GM19324 (cell line): ENCODE results near the gene BFSP1.

Source experiments
- ATAC-seq: cut with Tn5 transposase; IDR thresholded peaks from one replicate; pipeline ENCODE4 v1.9.1; 2021; ENCODE audit warnings: mild to moderate bottlenecking, moderate library complexity; ENCODE audit not compliant: unreplicated experiment, low FRiP score

Gene BFSP1

DNA sequence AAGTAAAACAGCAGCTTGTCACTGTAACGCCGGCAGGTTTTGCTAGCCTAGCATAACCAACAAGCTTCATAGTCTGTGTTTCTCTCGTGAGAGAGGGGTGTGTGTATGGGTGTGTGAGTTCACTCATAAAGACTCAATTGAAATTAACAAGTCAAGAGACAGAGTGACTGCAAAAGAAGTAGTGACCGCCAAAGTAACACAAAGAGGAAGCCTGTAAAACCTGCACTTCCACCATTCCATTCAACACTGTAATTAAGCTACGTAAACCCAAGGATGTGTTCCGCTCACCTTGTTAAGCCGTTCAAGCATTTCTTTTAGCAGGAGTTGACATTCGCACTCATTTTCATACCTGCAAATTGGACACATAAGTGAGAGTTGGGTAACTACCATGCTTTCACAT is 6.6 kb downstream of the BFSP1 start:
- ATAC-seq, result no peak

DNA sequence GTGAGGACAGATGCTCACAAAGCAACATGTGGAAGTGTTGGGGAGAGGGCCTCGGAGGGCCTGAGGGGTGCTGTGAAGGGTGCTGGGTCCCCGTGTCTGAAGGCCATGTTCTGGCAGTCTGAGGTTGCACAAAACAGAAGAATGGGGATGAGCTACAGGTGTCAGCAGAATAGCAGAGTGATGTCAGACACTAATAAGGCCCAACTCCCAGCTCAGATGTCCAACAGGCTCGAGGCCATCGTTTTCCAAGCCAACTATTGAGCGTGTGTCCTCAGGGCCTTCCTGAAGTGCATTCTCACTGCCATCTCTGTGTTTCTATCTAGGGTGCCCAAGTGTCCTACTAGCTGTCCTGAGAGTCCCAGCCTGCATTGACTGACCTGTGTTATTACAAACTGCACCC is 7.9 kb downstream of the BFSP1 start:
- ATAC-seq, result no peak

DNA sequence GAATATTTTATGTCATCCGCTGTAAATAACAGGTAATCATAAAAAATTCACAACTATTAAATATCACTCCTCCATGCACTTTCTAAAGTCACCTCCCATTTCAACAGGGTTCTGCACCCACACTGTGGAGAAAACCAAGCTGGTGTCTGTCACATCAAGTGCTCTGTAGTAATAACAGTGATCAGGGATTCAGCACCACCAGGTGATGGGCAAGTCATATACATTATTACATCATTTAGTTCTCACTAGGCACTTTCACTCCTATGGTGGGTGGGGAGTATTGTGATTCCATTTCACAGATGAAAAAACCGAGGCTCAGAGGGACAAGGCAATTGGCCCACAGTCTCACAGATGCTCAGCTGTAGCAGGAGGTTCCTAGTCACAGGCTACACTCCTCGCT is 8.7 kb downstream of the BFSP1 start:
- ATAC-seq, result no peak

DNA sequence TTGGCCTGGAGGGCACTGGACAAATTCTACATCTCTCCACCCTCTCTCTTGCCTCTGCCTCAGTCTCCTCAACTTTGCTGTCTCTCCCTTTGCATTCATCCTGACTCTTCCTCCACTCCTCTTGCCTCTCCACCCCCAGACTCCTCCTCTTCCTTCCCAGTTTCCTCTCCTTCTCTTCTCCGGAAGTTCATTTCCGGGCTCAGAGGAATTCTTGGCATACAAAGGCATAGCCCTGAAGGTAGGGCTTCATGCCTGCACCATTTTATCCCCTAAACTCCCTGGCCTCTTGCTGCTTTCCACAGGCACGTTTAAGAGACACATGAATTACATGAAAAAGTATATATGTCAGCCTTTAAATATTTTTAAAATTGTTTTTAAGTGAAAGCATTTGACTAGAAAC is 10.6 kb downstream of the BFSP1 start:
- no peak for ATAC-seq

DNA sequence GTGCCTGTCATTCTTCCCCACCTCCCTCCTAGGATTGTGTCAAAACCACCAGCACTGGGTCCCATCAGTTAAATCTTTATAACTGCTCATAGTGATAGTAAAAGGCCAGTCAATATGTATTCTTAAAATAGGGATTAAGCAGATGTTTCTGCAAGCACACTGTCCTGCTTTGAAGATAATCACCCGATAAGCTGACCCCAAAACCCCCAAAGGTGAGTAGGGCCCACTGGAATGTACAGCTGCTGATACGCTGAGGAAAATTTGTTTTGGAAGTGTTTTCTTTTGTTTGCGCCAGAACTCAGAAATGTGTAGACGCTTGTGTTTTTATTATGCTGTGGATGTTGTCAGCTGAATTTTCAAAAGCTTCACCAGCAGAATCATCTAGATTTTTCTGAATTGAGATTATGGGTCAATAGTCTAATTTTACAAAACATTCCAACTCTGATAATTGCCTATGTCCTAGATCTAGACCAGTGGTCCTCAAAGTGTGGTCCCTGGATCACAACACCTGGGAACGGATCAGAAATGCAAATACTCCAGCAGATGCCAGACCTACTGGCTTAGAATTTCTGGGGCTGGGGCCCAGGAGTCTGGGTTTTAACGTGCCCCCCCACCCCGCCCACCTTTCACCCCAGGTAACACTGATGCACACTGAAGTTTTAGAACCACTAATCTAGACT is 11.4 kb downstream of the BFSP1 start:
- ATAC-seq, result no peak

DNA sequence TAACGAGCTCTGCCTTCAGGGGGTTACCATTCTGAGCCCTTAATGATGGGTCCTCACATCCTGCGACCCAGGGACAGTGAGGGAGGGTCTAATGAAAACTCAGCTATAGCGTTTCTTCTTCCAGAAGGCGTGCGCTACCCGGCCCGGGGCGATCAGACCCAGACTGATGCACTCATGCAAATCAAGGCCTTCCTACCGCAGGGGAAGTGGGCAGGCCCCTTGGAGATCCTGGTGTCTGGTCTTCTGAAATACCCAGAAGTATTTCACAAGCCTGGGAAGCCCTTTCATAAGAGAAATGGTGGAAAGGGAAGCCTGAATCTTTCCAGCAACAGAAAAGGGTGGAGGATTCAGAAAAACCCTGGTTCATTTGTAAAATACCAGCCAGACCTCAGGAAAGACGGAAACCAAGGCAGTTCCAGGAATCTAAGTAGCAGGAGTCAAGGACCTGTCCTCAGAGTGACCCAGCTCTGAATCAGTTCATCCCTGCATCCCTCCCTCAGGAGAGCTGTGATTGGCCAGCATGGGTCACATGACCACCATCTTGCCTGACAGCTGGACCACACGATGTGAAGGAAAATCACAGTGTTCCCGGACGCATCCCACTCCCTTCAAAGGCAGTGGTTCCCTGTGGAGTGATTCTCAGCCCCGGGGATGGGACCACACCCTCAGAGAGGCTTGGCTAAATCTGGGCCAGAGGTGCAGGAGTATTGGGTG is 12.7 kb downstream of the BFSP1 start:
- no peak for ATAC-seq

DNA sequence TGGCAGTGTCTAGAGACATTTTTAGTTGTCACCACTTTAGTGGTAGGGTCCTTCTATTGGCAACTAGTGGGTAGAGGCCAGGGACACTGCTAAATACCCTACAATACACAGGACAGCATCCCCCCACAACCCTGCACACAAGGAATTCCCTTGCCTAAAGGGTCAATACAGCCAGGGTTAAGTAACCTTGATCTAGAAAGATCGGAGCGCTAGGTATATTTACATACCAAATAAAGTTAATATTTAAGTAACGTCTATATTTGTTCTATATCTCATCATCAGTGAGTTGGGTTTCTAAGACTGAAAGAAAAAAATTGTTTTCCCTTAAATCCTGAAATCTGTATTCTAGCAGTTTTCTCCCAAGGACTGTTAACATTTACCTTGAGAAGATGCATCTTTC is 16.1 kb downstream of the BFSP1 start:
- ATAC-seq, result no peak

DNA sequence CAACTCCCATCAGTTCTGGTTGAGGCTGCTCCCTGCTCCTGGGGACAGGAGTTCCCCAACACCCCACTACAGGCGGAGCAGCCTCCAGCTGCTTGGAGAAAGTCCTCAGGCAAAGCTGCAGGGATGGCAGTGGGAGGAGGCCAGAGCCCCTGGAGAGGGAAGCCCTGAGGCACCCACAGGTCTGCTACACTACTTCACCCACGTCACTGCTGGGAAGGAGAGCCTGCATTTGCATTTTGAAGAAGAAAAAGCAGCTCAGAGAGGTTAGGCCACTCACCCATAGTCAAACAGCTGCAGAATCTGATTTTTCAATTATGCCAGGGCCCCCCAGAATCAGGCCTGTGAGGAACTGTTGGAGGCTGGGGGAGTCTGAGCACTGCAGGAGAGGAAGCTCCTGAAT is 17.2 kb downstream of the BFSP1 start:
- no peak for ATAC-seq

DNA sequence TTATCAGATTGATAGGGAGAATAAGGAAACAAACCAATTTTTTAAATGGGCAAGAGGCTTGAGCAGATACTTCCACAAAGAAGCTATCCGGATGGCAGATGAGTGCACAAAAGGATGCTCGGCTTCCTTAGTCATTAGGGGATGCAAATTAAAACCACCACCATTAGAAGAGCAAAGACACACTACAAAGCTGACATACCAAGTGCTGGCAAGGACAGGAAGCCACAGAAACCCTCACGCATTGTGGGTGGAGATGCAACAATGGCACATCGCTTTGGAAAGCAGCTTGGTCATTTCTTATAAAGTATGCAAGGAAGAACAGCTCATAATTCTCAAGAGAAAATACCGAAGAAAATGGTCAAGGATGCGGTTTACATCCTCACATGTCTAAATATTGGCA is 19.8 kb downstream of the BFSP1 start:
- ATAC-seq, result no peak

DNA sequence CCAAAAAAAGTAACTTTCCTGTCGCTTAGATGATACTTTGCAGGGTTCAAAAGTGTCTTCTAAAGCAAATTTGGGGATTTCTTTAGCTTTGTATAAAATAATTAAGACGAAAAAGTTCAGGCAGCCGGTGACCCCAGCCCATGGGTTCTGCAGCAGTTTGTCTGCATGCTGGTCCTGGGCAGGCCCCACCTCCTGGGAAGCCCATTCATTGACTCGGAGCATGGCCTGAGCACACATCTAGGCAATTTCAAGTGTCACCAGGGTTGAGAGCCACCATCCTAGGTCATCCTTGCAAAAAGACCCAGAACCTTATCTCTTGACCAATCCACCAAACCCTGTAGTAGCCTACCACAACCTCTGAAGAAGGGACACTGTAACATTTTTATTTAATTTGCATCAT is 20.6 kb downstream of the BFSP1 start:
- no peak for ATAC-seq

DNA sequence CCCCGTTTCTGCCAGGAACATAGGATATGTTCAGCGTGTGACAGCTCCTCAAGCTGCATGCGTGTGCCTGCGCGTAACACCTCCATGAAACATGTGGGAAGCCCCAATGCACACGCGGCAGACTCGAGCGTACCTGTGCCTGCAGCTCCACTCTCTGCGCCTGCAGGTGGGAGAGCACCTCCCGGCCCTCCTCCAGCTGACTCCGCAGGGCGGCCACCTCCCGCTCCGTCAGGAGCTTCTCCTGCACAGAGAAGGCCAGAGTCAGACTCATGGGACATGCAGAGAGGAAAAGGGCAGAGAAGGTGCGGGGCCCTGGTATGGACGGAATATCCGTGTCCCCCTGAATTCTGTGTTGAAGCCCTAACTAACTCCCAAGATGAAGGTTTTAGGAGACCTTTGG is 22.4 kb downstream of the BFSP1 start:
- no peak for ATAC-seq

DNA sequence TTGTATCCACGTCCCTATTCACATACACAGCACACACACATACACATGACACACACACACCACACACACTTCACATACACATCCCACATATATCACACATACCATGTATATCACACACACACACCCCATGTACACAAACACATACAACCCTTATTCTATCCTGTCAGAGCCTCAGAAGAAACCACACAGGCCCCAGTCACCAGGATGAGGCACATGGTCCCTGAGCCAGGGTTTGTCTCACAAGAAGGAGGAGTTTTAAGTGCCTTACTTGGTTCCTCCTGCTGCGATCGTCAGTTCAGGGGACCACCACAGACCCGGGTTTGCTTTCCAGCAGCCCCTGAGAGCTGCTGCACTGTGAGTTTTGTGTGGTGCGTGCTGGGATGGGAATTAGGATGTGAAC is 23.6 kb downstream of the BFSP1 start:
- ATAC-seq, result no peak

DNA sequence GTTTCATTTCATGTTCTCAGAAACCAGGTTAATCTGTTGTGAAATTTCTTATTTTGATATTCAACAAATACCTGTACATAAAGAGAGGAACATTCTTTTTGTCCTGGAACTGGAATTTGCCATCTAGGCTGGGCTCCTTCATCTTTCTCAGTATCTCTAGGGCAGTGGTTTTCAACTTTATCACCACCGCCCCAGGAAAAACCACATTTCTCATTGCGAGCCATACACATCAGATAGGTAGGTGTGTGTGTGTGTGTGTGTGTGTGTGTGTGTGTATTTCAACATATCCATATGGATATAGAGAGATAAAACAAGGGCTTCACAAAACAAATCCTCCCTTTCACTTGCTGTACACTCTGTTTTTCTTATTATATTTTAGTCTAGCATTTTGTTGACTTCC is 24.1 kb downstream of the BFSP1 start:
- ATAC-seq, result no peak

DNA sequence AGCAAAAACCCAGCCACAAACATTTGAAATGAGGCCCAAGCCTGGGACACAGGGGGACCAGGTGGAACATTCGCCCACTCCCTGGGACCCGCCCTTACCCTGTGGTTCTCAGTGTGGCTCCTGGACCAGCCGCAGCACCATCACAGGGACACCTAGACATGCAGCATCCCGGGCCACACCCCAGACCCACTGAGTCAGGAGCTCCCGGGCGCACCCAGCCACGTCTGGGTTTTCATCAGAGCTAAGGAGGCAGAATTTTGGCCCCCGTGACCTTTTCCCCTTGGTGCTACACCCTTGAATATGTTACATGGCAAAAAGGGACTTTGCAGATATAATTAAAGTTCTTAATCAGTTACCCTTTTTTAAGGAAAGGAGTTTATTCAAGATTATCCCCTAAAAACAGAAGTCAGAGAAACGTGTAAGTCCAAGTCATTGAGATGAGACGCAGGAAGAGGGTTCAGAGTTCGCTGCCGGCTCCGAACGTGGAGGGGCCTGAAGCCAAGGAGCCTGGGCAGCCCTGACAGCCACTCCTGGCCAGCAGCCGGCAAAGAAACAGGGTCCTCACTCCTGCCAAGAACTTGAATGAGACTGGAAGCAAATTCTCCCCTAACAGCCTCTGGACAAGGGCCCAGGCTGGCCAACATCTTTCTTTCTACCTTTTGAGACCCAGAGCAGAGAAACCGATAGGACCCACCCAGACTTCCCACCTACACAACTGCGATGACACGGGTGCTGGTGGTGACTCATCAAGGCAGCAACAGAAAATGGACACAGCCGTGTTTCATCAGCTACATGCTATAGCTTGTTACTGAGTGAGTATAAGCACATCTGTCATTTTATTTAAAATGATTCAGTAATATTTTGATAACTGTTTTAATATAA is 25.3 kb downstream of the BFSP1 start:
- no peak for ATAC-seq

DNA sequence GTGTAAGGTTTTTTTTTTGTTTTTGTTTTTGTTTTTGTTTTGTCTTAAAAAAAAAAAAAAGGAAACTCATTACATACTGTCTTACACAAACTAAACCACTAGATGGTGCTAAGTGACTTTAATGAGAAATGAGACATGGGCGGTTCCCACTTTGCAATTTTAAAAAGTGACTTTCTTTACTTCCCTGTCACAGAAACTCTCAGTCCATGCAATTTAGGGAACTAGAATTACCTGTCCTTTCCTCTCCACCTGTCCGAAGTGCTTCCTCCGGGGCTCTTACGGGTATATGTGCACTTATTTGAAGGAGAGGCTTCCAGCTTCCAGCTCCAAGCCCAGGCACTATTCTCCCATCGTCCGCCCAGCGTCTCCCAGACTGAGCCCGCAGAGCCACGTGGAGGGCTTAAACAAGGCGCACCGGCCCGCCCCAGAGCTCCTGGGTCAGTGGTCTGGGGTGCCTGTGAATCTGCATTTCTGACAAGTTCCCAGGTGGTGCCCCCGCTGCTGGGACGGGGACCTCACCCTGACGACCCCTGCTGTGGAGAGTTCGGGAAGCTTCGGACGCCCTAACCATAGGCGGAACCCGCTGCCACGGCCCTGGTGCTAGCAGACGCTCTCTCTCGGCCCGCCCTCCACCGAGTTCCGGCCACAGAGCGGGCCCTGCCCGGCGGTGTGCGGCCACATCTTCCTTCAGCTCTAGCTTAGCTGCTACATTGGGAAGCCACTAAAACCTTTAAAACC is 26.1 kb downstream of the BFSP1 start:
- ATAC-seq, result peak; percentile 57

DNA sequence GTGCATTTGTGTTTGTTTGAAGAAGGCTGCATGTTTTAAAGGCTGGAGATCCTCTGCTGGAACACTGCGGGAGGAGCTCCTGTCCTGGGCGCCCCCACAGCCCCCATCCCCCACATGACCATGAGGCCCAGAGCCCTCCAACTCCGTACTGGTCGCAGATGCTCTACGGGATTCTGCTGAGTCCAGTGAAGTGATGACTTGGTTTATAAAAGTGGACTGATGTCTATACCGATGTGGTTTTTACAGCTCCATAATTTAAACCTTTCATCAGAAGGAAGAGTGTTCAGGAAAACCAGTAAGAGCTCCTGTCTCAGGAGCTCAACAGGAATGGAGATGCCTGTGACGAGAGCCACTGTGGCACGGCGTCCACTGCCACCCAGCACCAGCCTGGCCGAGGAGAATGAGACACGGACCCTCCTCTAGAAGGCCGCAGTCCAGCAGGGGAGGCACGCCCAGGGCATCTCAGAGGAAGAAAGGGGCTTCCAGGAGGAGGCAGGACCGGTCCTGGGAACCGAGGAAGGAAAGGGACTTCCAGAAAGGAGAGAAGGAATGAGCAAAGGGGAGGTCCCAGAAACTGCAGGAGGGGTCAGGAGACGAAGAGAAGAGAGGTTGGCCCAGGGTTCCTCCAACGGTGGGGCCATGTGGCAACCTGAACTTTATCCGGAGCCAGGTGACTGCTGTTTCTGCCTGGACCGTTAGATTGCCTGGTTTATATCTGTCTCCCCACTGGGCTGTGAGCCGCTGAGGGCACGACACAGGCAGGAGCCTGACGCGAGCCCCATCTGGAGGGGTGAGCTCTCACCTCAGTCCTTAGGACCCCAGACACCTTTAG is 26.9 kb downstream of the BFSP1 start:
- ATAC-seq, result peak; percentile 23

DNA sequence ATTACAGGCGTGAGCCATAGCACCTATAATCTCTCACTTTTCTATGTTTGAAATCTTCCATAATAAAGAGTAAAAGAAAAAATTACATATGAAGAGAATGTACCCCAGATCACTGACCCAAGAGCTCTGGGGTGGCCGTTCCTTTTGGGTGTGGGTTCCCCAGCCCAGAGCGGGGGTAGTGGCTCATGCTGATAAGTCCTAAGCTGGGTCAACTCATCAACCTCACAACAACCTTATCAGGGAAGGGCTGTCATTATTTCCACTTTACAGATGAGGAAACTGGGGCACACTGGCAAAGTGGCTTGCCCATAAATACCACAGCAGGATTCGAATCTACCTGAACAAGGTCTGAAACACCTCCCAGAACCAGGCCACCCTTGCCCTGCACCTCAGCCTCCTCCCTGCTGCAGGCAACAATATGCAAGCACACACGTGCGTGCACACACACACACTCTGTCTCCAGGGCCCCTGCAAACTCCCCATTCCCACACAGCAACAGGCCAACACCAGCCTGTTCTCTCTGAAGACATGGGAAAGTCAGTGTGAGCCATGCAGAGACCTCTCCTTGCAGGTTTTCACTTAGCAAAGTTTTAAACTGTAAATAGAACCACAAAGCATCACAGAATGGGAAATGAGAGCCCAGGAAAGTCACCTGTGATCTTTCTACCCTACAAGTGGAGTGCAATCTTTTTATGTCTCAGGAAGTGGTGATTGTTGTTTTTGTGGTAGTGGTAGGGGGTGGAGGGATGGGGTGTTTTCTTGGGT is 27.7 kb downstream of the BFSP1 start:
- ATAC-seq, result no peak

DNA sequence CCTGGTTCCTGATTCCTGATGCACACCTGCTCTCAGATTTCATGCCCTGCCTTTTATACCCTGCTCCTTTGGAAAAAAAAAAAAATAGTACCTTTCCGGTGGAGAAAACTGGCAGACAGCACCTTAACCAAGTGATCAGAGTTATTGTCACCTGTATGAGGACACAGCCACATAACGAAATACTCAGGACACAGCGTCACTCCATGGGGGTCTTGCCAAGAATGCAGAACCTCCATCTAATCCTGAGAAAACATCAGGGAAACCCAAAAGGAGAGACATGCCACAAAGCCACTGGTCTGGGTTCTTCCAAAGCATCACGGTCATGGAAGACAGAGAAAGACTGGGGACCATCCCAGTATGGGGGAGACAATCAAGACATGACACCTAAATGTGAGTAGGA is 29.1 kb downstream of the BFSP1 start:
- no peak for ATAC-seq

DNA sequence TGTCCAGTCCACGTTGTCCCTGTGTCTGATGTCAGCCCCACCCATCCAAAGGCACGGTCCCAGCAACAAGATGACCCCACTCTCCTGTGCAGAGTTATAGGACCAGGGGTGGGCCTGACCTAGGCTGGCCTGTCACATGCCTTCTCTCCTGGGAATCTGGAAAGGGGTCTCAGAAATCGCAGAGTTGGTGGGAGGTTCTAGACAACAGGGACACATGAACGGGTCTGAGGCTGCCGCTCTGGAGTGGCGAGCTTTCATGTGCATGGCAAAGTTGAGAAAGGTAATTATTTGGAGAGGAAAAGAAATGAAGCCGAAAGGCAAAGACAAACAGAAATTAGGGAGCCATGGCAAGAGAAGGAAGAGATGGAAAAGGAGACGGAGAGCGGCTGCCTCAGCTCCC is 29.5 kb downstream of the BFSP1 start:
- no peak for ATAC-seq
